GM12874 (cell line): Measurements from ENCODE around the gene RBFOX2.

ENCODE experiments used
- CTCF ChIP-seq: IDR thresholded peaks from 2 replicates; pipeline ENCODE4 v1.5.1; 2011; ENCODE audit warnings: low read depth, mild to moderate bottlenecking, control low read depth, low read length, moderate library complexity; ENCODE audit not compliant: insufficient read depth

The RBFOX2 gene

GRCh38 chr22:35841907-35842518 is 186.6 kb downstream of the RBFOX2 start:
- no peak for TF ChIP-seq CTCF

GRCh38 chr22:35840302-35840739 is 188.3 kb downstream of the RBFOX2 start:
- no peak for TF ChIP-seq CTCF

- TF ChIP-seq CTCF, result no peak
These were observed 188.8 kb downstream of the RBFOX2 start for GRCh38 chr22:35839841-35840301.

GRCh38 chr22:35838855-35839576 is 189.6 kb downstream of the RBFOX2 start:
- TF ChIP-seq CTCF, result 0 out of 2 replicates have a peak, but pooled peaks have one; percentile 8

GRCh38 chr22:35837101-35837727 is 191.4 kb downstream of the RBFOX2 start:
- TF ChIP-seq CTCF, result no peak

GRCh38 chr22:35835998-35836691 is 192.5 kb downstream of the RBFOX2 start:
- no peak for TF ChIP-seq CTCF
